H1 (cell line): Measurements from ENCODE around the gene ERCC3. TPM values are rescaled to one million over a fixed set of nuclear protein-coding genes. Genes with fewer than 3 reads are reported as not detected.

Experiments used
- CTCF ChIA-PET: fragments of 300-600 bp; sonication (Branson Sonifier 250); formaldehyde crosslinking; loops from one replicate; lab custom pipeline; 2021; ENCODE audit not compliant: partially characterized antibody; lab: Charles Lee
- POLR2A ChIA-PET: fragments of 300-600 bp; sonication (Branson Sonifier 250); formaldehyde crosslinking; loops from one replicate; lab custom pipeline; 2021; ENCODE audit warnings: inconsistent platforms; ENCODE audit not compliant: partially characterized antibody; lab: Charles Lee
- DNase-seq, 2 experiments: peaks; one replicate each; pipeline versions ENCODE4 v3.0.0 to v3.0.0-alpha.2; 2010 to 2022; ENCODE audit warnings: low spot score in 2 of 2, low read depth in 1 of 2, mixed read lengths in 1 of 2
- FAIRE-seq: peaks from 2 replicates; lab custom pipeline; 2011; peaks lifted over from hg19 to GRCh38; lab: Jason Lieb, UNC
- H2AFZ ChIP-seq: 2 replicates; pipeline ENCODE4 v1.8.1; 2012; ENCODE audit warnings: low read length, inconsistent platforms
- H2AK5ac ChIP-seq: 2 replicates; pipeline ENCODE4 v1.6.1; 2013; ENCODE audit warnings: low read depth, low read length
- H2BK120ac ChIP-seq: replicated peaks from 2 replicates; pipeline ENCODE3; 2013; ENCODE audit warnings: low read depth, low read length, inconsistent platforms
- H2BK12ac ChIP-seq: 2 replicates; pipeline ENCODE4 v1.6.1; 2013; ENCODE audit warnings: low read depth, low read length
- H2BK15ac ChIP-seq: 2 replicates; pipeline ENCODE4 v1.6.1; 2013; ENCODE audit warnings: low read length
- H2BK20ac ChIP-seq: 2 replicates; pipeline ENCODE4 v1.6.1; 2013; ENCODE audit warnings: low read length
- H2BK5ac ChIP-seq: 2 replicates; pipeline ENCODE4 v1.6.1; 2013; ENCODE audit warnings: low read depth, low read length
- H3K14ac ChIP-seq: 2 replicates; pipeline ENCODE4 v1.6.1; 2013; ENCODE audit warnings: inconsistent platforms; ENCODE audit not compliant: insufficient read length
- H3K18ac ChIP-seq: 2 replicates; pipeline ENCODE4 v1.6.1; 2013; ENCODE audit warnings: low read length; ENCODE audit errors: extremely low read depth
- H3K23ac ChIP-seq: 2 replicates; pipeline ENCODE4 v1.6.1; 2013; ENCODE audit warnings: inconsistent platforms; ENCODE audit not compliant: insufficient read length
- H3K23me2 ChIP-seq: 2 replicates; pipeline ENCODE4 v1.6.1; 2013; ENCODE audit warnings: low read depth, low read length
- H3K27ac ChIP-seq: 2 replicates; pipeline ENCODE4 v1.6.1; 2011; ENCODE audit warnings: low read depth, low read length, inconsistent platforms
- H3K27me3 ChIP-seq, 4 experiments: replicated peaks in 1 of 4; 1 replicate in 1 of 4; 2 replicates in 3 of 4; pipeline versions ENCODE4 v1.6.1 to v1.8.1; 2011 to 2013; ENCODE audit warnings: low read length in 3 of 4, mild to moderate bottlenecking in 3 of 4, inconsistent platforms in 2 of 4, mixed read lengths in 2 of 4, moderate library complexity in 1 of 4; ENCODE audit not compliant: control insufficient read depth in 3 of 4, insufficient read depth in 3 of 4; ENCODE audit errors: extremely low read depth in 1 of 4
- H3K36me3 ChIP-seq, 4 experiments: 2 replicates each; pipeline versions ENCODE4 v1.6.1 to v1.8.1; 2011 to 2013; ENCODE audit warnings: mild to moderate bottlenecking in 4 of 4, low read length in 3 of 4, moderate library complexity in 2 of 4, control low read depth in 1 of 4, inconsistent platforms in 1 of 4; ENCODE audit not compliant: insufficient read depth in 4 of 4, control insufficient read depth in 2 of 4
- H3K4ac ChIP-seq: replicated peaks from 2 replicates; pipeline ENCODE3; 2013; ENCODE audit warnings: low read length, low read depth, mixed read lengths, inconsistent platforms; ENCODE audit not compliant: insufficient read length
- H3K4me1 ChIP-seq, 4 experiments: replicated peaks in 1 of 4; 1 replicate in 1 of 4; 2 replicates in 3 of 4; pipeline versions ENCODE4 v1.6.1 to v1.8.1; 2011 to 2013; ENCODE audit warnings: low read length in 3 of 4, inconsistent platforms in 2 of 4, mixed read lengths in 1 of 4; ENCODE audit not compliant: insufficient read depth in 4 of 4, control insufficient read depth in 3 of 4
- H3K4me2 ChIP-seq, 2 experiments: 2 replicates each; pipeline versions ENCODE4 v1.6.1 to v1.8.1; 2011 to 2013; ENCODE audit warnings: low read depth in 2 of 2, low read length in 2 of 2, control low read depth in 1 of 2, inconsistent platforms in 1 of 2, mild to moderate bottlenecking in 1 of 2; ENCODE audit not compliant: insufficient read depth in 1 of 2
- H3K4me3 ChIP-seq, 4 experiments: fragments of 200-600, 300-600 bp in 1 of 4; sonication (generic), shearing (Covaris generic), sonication (Bioruptor Twin) in 1 of 4; 2 replicates each; pipeline versions ENCODE4 v1.5.1 to v1.8.1; 2011 to 2016; ENCODE audit warnings: low read length in 4 of 4, low read depth in 3 of 4, control low read depth in 2 of 4, inconsistent platforms in 2 of 4, mild to moderate bottlenecking in 2 of 4, mixed read lengths in 1 of 4, moderate library complexity in 1 of 4; ENCODE audit not compliant: insufficient read depth in 2 of 4; ENCODE audit errors: extremely low read depth in 1 of 4
- H3K56ac ChIP-seq: replicated peaks from 2 replicates; pipeline ENCODE3; 2013; ENCODE audit warnings: low read depth, mild to moderate bottlenecking, mixed read lengths, low read length, inconsistent platforms; ENCODE audit not compliant: insufficient read length
- H3K79me1 ChIP-seq: 2 replicates; pipeline ENCODE4 v1.6.1; 2013; ENCODE audit warnings: low read depth, low read length, control low read depth
- H3K79me2 ChIP-seq, 2 experiments: 2 replicates each; pipeline versions ENCODE4 v1.6.1 to v1.8.1; 2012 to 2013; ENCODE audit warnings: low read length in 2 of 2, mild to moderate bottlenecking in 2 of 2, inconsistent platforms in 1 of 2; ENCODE audit not compliant: insufficient read depth in 2 of 2, control insufficient read depth in 1 of 2
- H3K9ac ChIP-seq, 4 experiments: replicated peaks in 1 of 4; 1 replicate in 1 of 4; 2 replicates in 3 of 4; pipeline versions ENCODE4 v1.6.1 to v1.8.1; 2011 to 2013; ENCODE audit warnings: low read depth in 3 of 4, low read length in 3 of 4, control low read depth in 2 of 4, mild to moderate bottlenecking in 2 of 4, moderate library complexity in 2 of 4, inconsistent platforms in 1 of 4; ENCODE audit errors: extremely low read depth in 1 of 4
- H3K9me3 ChIP-seq, 2 experiments: 2 replicates each; pipeline versions ENCODE4 v1.6.1 to v1.8.1; 2012 to 2013; ENCODE audit warnings: mild to moderate bottlenecking in 2 of 2, moderate library complexity in 2 of 2, control low read depth in 1 of 2, inconsistent platforms in 1 of 2, low read depth in 1 of 2, low read length in 1 of 2, mixed read lengths in 1 of 2; ENCODE audit not compliant: insufficient read depth in 2 of 2
- H4K20me1 ChIP-seq, 2 experiments: replicated peaks in 1 of 2; 2 replicates each; pipeline versions ENCODE3 to v1.8.1; 2011 to 2013; ENCODE audit warnings: inconsistent platforms in 2 of 2, low read length in 2 of 2, mild to moderate bottlenecking in 1 of 2; ENCODE audit not compliant: insufficient read depth in 2 of 2, control insufficient read depth in 1 of 2
- H4K5ac ChIP-seq: 2 replicates; pipeline ENCODE4 v1.6.1; 2013; ENCODE audit warnings: low read length, low read depth, mixed read lengths, inconsistent platforms; ENCODE audit not compliant: insufficient read length
- H4K8ac ChIP-seq: 2 replicates; pipeline ENCODE4 v1.8.0; 2013; ENCODE audit warnings: mild to moderate bottlenecking, moderate library complexity, low read length, inconsistent platforms; ENCODE audit not compliant: insufficient read depth; ENCODE audit errors: extremely low read depth
- H4K91ac ChIP-seq: replicated peaks from 2 replicates; pipeline ENCODE3; 2013; ENCODE audit warnings: low read length, mixed read lengths, inconsistent platforms; ENCODE audit not compliant: insufficient read length
- ATF3 ChIP-seq: IDR thresholded peaks from 2 replicates; pipeline ENCODE4 v1.6.1; 2011; ENCODE audit warnings: low read depth, mild to moderate bottlenecking, low read length; ENCODE audit not compliant: insufficient read depth
- BACH1 ChIP-seq: IDR thresholded peaks from 2 replicates; pipeline ENCODE4 v1.6.1; 2012; ENCODE audit warnings: low read length, improper control_type of control experiment
- CHD1 ChIP-seq: IDR thresholded peaks from 2 replicates; pipeline ENCODE4 v1.6.1; 2012; ENCODE audit warnings: low read depth, low read length, improper control_type of control experiment
- CHD2 ChIP-seq: IDR thresholded peaks from 2 replicates; pipeline ENCODE4 v1.6.1; 2012; ENCODE audit warnings: low read length, improper control_type of control experiment
- CREB1 ChIP-seq: IDR thresholded peaks from 2 replicates; pipeline ENCODE4 v1.6.1; 2012; ENCODE audit warnings: inconsistent platforms
- EP300 ChIP-seq, 2 experiments: IDR thresholded peaks; 1 replicate in 1 of 2; 2 replicates in 1 of 2; pipeline ENCODE4 v1.6.1; 2011 to 2012; ENCODE audit warnings: low read depth in 2 of 2, low read length in 2 of 2, mild to moderate bottlenecking in 2 of 2, borderline replicate concordance in 1 of 2, inconsistent platforms in 1 of 2, moderate library complexity in 1 of 2
- GABPA ChIP-seq: IDR thresholded peaks from 2 replicates; pipeline ENCODE4 v1.6.1; 2011; ENCODE audit warnings: mild to moderate bottlenecking, low read length, moderate library complexity, borderline replicate concordance; ENCODE audit not compliant: insufficient read depth
- HDAC2 ChIP-seq, 2 experiments: fragments of 300-600 bp in 1 of 2; sonication (generic) in 1 of 2; IDR thresholded peaks; 2 replicates each; pipeline ENCODE4 v1.6.1; 2011 to 2012; ENCODE audit warnings: low read depth in 2 of 2, low read length in 2 of 2, mild to moderate bottlenecking in 2 of 2, moderate library complexity in 2 of 2, borderline replicate concordance in 1 of 2, inconsistent platforms in 1 of 2
- POU5F1 ChIP-seq: IDR thresholded peaks from 2 replicates; pipeline ENCODE4 v1.6.1; 2011; ENCODE audit warnings: low read depth, mild to moderate bottlenecking, low read length, moderate library complexity
- RBBP5 ChIP-seq: IDR thresholded peaks from 2 replicates; pipeline ENCODE4 v1.7.1; 2012; ENCODE audit warnings: low read depth, mild to moderate bottlenecking, inconsistent platforms, low read length, moderate library complexity, borderline replicate concordance
- SP4 ChIP-seq: IDR thresholded peaks from 2 replicates; pipeline ENCODE4 v1.6.1; 2012; ENCODE audit warnings: low read length, inconsistent platforms
- WGBS, 2 experiments: shearing (Covaris generic) in 1 of 2; methylation state at CpG; one replicate each; pipeline versions ENCODE4 v1.1.6 to v1.1.7; 2013 to 2015; ENCODE audit warnings: low lambda C conversion rate in 2 of 2, mixed read lengths in 2 of 2, inconsistent platforms in 1 of 2, low coverage in 1 of 2, missing lambda C conversion rate in 1 of 2; ENCODE audit not compliant: insufficient replicate concordance in 2 of 2, insufficient coverage in 1 of 2, insufficient read length in 1 of 2; ENCODE audit errors: extremely low coverage in 1 of 2, missing lambda C conversion rate in 1 of 2; 5-methylcytosine and 5-hydroxymethylcytosine counted together
- polyA plus RNA-seq, 7 experiments: library from polyadenylated mRNA; depleted of rRNA in 3 of 7; stranded (reverse) in 5 of 7; unstranded in 2 of 7; fragments of >200 nt in 5 of 7; fragments of 200-250 nt in 2 of 7; gene quantifications; 1 replicate in 5 of 7; 2 replicates in 1 of 7; 4 replicates in 1 of 7; pipeline versions ENCODE4 v1.2.1 to v1.2.3, GENCODE V29; 2011 to 2013; ENCODE audit warnings: missing spikeins in 2 of 7, mixed read lengths in 2 of 7
- total RNA-seq: library from RNA; stranded (reverse); fragmentation: NEBNext Ultra II Directional; extraction: Animal tissue kit (Norgen Biotek cat#: 25700); gene quantifications from 2 replicates; pipeline ENCODE4 v1.2.1, GENCODE V29; 2021
- TF ChIP-seq, protein P1 (sequence below): IDR thresholded peaks from 2 replicates; pipeline ENCODE4 v1.6.1; 2011; ENCODE audit warnings: low read length, improper control_type of control experiment

Gene ERCC3
- total and polyA plus RNA-seq, 2 of the 8 experiments (the other 6 are each of a cell fraction or from before 2014, with no cell fraction given) = 41.8 to 48.9 TPM

- no peak overlapping the region for H3K18ac ChIP-seq
- H3K79me2 ChIP-seq = no peaks in the 10 kb centered on the region
- DNase-seq = no peak
- no peak overlapping the region for H4K91ac ChIP-seq
- no peaks in the 10 kb centered on the region for H4K20me1 ChIP-seq
- no peak overlapping the region for H3K4ac ChIP-seq
- ChIA-PET CTCF (no interaction called here), POLR2A (no interaction called here)
- no peaks in the 10 kb centered on the region for H3K23me2 ChIP-seq
- TF ChIP-seq POU5F1 (no peak), EP300 (IDR thresholded peaks at IDR 0.05; ENCODE audit: borderline replicate concordance in 1 of 2, low read depth in 2 of 2, low read length in 2 of 2) (no peak), HDAC2 (IDR thresholded peaks at IDR 0.05; ENCODE audit: borderline replicate concordance in 1 of 2, low read depth in 2 of 2, low read length in 2 of 2) (no peak), SP4 (no peak), CHD1 (no peak), ATF3 (no peak), RBBP5 (no peak), CREB1 (no peak), BACH1 (no peak), GABPA (no peak), CHD2 (no peak)
- TF ChIP-seq, protein P1, sequence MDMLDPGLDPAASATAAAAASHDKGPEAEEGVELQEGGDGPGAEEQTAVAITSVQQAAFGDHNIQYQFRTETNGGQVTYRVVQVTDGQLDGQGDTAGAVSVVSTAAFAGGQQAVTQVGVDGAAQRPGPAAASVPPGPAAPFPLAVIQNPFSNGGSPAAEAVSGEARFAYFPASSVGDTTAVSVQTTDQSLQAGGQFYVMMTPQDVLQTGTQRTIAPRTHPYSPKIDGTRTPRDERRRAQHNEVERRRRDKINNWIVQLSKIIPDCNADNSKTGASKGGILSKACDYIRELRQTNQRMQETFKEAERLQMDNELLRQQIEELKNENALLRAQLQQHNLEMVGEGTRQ = no peak
- H3K27me3 ChIP-seq = no peaks in the 10 kb centered on the region
- no peak overlapping the region for H3K27ac ChIP-seq
- no peak overlapping the region for H2AFZ ChIP-seq
- no peaks in the 10 kb centered on the region for H3K9me3 ChIP-seq
- H2AK5ac ChIP-seq = no peak overlapping the region
- H3K9ac ChIP-seq = no peak overlapping the region; a peak in 1 of 7 replicates
- H3K79me1 ChIP-seq = no peaks in the 10 kb centered on the region
- H3K4me1 ChIP-seq = no peaks in the 10 kb centered on the region
- no peak overlapping the region for H2BK120ac ChIP-seq
- no peak overlapping the region for H3K56ac ChIP-seq
- no peak overlapping the region for H4K8ac ChIP-seq
- H3K14ac ChIP-seq = no peak overlapping the region
- no peak overlapping the region for H3K4me3 ChIP-seq
- no peak overlapping the region for H3K4me2 ChIP-seq
- no peak overlapping the region for H2BK5ac ChIP-seq
- FAIRE-seq = no peak
- no peak overlapping the region for H2BK15ac ChIP-seq
- H2BK12ac ChIP-seq = no peak overlapping the region
- no peak overlapping the region for H2BK20ac ChIP-seq
- WGBS, 2 experiments = 96% methylated on average over 4 of the region's 4 CpGs; no CpG with 5 or more reads in 1 of the 2 experiments
- no peaks in the 10 kb centered on the region for H3K36me3 ChIP-seq
- no peak overlapping the region for H4K5ac ChIP-seq
- H3K23ac ChIP-seq = no peak overlapping the region
Observed at GRCh38 chr2:127229555-127229954, 64.4 kb downstream of the ERCC3 start.
